ENCODE data around the gene SDK1. TPM values are rescaled to one million over a fixed set of nuclear protein-coding genes. Genes with fewer than 3 reads are reported as not detected.
"Not testable (repeated sequence)": the region's sequence is repeated elsewhere in the genome, so short reads cannot be mapped to it uniquely, and the experiment has no call there.

Gene SDK1
- total RNA-seq, 1 donor from 2014 or later, result 0.26 TPM

- H3K36me3 ChIP-seq (ENCODE audit: control insufficient read depth, insufficient read depth, low read length), result no peaks in the 10 kb centered on the region
- H3K4me3 ChIP-seq (ENCODE audit: low read depth, low read length), result no peak overlapping the region
- DNase-seq (ENCODE audit: low read depth) (no peak), FAIRE-seq (no peak)
- no peak for TF ChIP-seq CTCF (IDR thresholded peaks at IDR 0.05; ENCODE audit: insufficient read depth, low read length, severe bottlenecking)
- H3K27me3 ChIP-seq (ENCODE audit: control insufficient read depth, insufficient read depth, low read length), result no peaks in the 10 kb centered on the region
Measured at GRCh38 chr7:4299431-4299830, 998.4 kb downstream of the SDK1 start.

- TF ChIP-seq CTCF (IDR thresholded peaks at IDR 0.05; ENCODE audit: insufficient read depth, low read length, severe bottlenecking), result no peak
- no peaks in the 10 kb centered on the region for H3K36me3 ChIP-seq (ENCODE audit: control insufficient read depth, insufficient read depth, low read length)
- H3K4me3 ChIP-seq (ENCODE audit: low read depth, low read length), result no peak overlapping the region
- FAIRE-seq, result no peak
- H3K27me3 ChIP-seq (ENCODE audit: control insufficient read depth, insufficient read depth, low read length), result no peaks in the 10 kb centered on the region
- no peak for DNase-seq (ENCODE audit: low read depth)
Measured at GRCh38 chr7:4302203-4302905, 1001.3 kb downstream of the SDK1 start.

- H3K4me3 ChIP-seq (ENCODE audit: low read depth, low read length), result no peak overlapping the region
- FAIRE-seq (no peak), DNase-seq (ENCODE audit: low read depth) (no peak)
- H3K36me3 ChIP-seq (ENCODE audit: control insufficient read depth, insufficient read depth, low read length), result no peaks in the 10 kb centered on the region
- H3K27me3 ChIP-seq (ENCODE audit: control insufficient read depth, insufficient read depth, low read length), result no peaks in the 10 kb centered on the region
- TF ChIP-seq CTCF (IDR thresholded peaks at IDR 0.05; ENCODE audit: insufficient read depth, low read length, severe bottlenecking), result no peak
Measured at GRCh38 chr7:4307316-4308204, 1006.5 kb downstream of the SDK1 start.

- DNase-seq (ENCODE audit: low read depth), result no peak
- FAIRE-seq, result no peak
- no peaks in the 10 kb centered on the region for H3K36me3 ChIP-seq (ENCODE audit: control insufficient read depth, insufficient read depth, low read length)
- H3K4me3 ChIP-seq (ENCODE audit: low read depth, low read length), result no peak overlapping the region
- TF ChIP-seq CTCF (IDR thresholded peaks at IDR 0.05; ENCODE audit: insufficient read depth, low read length, severe bottlenecking), result no peak
- no peaks in the 10 kb centered on the region for H3K27me3 ChIP-seq (ENCODE audit: control insufficient read depth, insufficient read depth, low read length)
Measured at GRCh38 chr7:4308205-4308590, 1007.1 kb downstream of the SDK1 start.

GRCh38 chr7:4313911-4314310 lies 1012.9 kb downstream of the SDK1 start:
- FAIRE-seq; H3K4me3 ChIP-seq (ENCODE audit: low read depth, low read length); H3K36me3 ChIP-seq (ENCODE audit: control insufficient read depth, insufficient read depth, low read length); DNase-seq (ENCODE audit: low read depth); H3K27me3 ChIP-seq (ENCODE audit: control insufficient read depth, insufficient read depth, low read length): not testable (repeated sequence)

- not testable (repeated sequence) for FAIRE-seq; H3K4me3 ChIP-seq (ENCODE audit: low read depth, low read length); H3K36me3 ChIP-seq (ENCODE audit: control insufficient read depth, insufficient read depth, low read length); H3K27me3 ChIP-seq (ENCODE audit: control insufficient read depth, insufficient read depth, low read length); DNase-seq (ENCODE audit: low read depth)
Measured at GRCh38 chr7:4314316-4314715, 1013.3 kb downstream of the SDK1 start.
